Cardiac fibroblast (primary cell): ENCODE results near the gene FMOD.

Experiments
- DNase-seq, 2 donors: peaks; one replicate each; pipeline versions ENCODE4 v3.0.0 to v3.0.0-alpha.2; 2010; ENCODE audit warnings: low read depth in 2 of 2
- H3K4me3 ChIP-seq, 2 donors: replicated peaks in 1 of 2; 1 replicate in 1 of 2; 2 replicates in 1 of 2; pipeline ENCODE4 v1.5.1; 2011; ENCODE audit warnings: low read depth in 2 of 2, low read length in 2 of 2, mild to moderate bottlenecking in 2 of 2, moderate library complexity in 1 of 2
- CTCF ChIP-seq: IDR thresholded peaks from one replicate; pipeline ENCODE4 v1.5.1; 2011; ENCODE audit warnings: low read depth, mild to moderate bottlenecking, low read length, inconsistent platforms

Gene FMOD

GRCh38 chr1:203351037-203351625 is at the start of gene FMOD:
FMOD (minus strand) TSS chr1:203351122; CDS start chr1:203348270, 2,852 bp downstream.
- peak; percentile 28 to 90 for DNase-seq
- H3K4me3 ChIP-seq: peak within 1 kb of the TSS in 1 of 2 donors; percentile 12
- TF ChIP-seq CTCF: peak; percentile 16

GRCh38 chr1:203396595-203397194 is 45.8 kb upstream of the FMOD start:
- no peak for DNase-seq
- no peak for TF ChIP-seq CTCF
- no peak overlapping the region for H3K4me3 ChIP-seq

- TF ChIP-seq CTCF: no peak
- DNase-seq: no peak
- no peak overlapping the region for H3K4me3 ChIP-seq
These were observed 44.8 kb upstream of the FMOD start for GRCh38 chr1:203395751-203396150.

- no peak for TF ChIP-seq CTCF
- no peak for DNase-seq
- no peak overlapping the region for H3K4me3 ChIP-seq
These were observed 39.4 kb upstream of the FMOD start for GRCh38 chr1:203390298-203390697.

- no peak for DNase-seq
- no peak for TF ChIP-seq CTCF
- H3K4me3 ChIP-seq: no peak overlapping the region
These were observed 37.8 kb upstream of the FMOD start for GRCh38 chr1:203388683-203389082.

GRCh38 chr1:203382026-203382425 is 31.1 kb upstream of the FMOD start:
- no peak overlapping the region for H3K4me3 ChIP-seq
- DNase-seq: no peak
- TF ChIP-seq CTCF: no peak
